ENCODE results near the gene F5. TPM values are rescaled to one million over a fixed set of nuclear protein-coding genes. Genes with fewer than 3 reads are reported as not detected.
A peak's percentile ranks its signal among the peaks of the same experiment; 100 is the strongest.

The F5 gene
- polyA plus RNA-seq (2013, experiment 1 of 2) = 0.05 TPM
- 0.06 TPM for polyA plus RNA-seq (2013, experiment 2 of 2)

DNA sequence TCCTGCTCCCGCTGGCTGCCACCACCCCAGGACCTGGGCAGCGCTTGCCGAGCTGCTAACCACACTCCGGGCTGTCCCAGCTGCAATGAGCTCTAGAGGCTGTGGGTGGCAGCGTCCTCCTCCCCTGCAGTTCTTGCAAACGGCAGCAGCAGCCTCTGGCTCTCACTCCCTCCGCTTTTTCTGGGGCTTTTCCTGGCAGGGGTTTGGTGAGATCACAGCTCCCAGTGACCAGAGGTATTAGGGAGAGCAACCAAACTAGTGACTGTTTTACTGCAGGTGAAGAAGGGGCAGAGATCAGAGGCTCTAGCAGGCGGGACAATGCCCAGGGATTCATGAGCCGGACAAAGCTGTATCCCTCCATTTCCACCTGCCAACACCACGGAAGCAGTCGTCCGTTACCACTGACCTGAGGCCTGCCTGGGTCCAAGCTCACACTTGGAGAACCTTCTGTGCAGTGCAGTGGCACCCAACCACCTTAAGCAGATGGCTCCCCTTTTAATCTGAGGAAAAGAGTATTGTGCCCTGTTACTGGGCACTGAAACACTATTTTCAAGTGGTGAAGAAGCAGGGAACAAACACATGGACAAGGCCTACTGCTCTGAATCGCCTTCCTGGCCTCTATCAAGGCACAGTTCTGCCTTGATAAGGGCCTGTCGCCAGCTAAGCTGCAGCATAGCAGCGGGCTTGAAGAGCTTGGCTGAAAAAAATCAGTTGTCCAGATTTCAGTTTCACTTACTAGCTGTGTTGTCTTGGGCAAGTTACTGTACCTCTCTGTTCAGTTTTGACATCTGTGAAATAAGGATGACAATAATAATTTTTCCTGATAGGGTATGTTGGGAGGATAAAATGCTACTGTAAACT is at the start of gene F5:
TSS of gene F5 (minus strand) at position 87 of the 861 bp plus-strand sequence. CDS start 95 bp downstream, outside the sequence.
- H3K9ac ChIP-seq (ENCODE audit: low read depth, low read length) = no peak within 1 kb of the TSS
- H3K27ac ChIP-seq (ENCODE audit: low read depth, low read length) = no peak within 1 kb of the TSS
- H3K36me3 ChIP-seq (ENCODE audit: insufficient read depth, low read length) = no peaks in the 10 kb centered on the region
- peaks cover 10% of the 10 kb centered on the region; the same call in 1 of the 2 replicates for H3K27me3 ChIP-seq (ENCODE audit: insufficient read depth, low read length)
- no peaks in the 10 kb centered on the region for H3K9me3 ChIP-seq (ENCODE audit: insufficient read depth, low read depth, low read length)
- WGBS = 46% methylated on average over 15 of the region's 15 CpGs
- no peaks in the 10 kb centered on the region for H3K4me1 ChIP-seq (ENCODE audit: insufficient read depth, low read length)
- H3K4me3 ChIP-seq (ENCODE audit: low read length) = peak within 1 kb of the TSS; percentile 27; the same call in 1 of the 2 replicates

DNA sequence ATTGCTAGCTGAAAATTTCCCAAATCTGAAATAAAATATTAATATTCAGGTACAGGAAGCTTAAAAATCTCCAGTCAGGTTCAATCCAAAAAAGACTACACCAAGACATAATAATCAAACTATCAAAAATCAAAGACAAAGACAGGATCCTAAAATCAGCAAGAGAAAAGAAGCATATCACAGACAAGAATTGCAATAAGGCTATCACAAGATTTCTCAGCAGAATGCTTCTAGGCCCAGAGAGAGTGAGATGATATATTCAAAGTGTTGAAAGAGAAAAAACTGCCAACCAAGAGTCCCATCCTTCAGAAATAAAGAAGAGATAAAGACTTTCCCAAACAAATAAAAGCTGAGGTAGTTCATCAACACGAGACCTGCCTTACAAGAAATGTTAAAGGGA is 48.6 kb upstream of the F5 start:
- H3K27ac ChIP-seq (ENCODE audit: low read depth, low read length) = no peak overlapping the region
- H3K4me3 ChIP-seq (ENCODE audit: low read length) = no peak overlapping the region
- peaks cover 20% of the 10 kb centered on the region for H3K9me3 ChIP-seq (ENCODE audit: insufficient read depth, low read depth, low read length)
- no peak overlapping the region for H3K9ac ChIP-seq (ENCODE audit: low read depth, low read length)
- no peaks in the 10 kb centered on the region for H3K27me3 ChIP-seq (ENCODE audit: insufficient read depth, low read length)
- no peaks in the 10 kb centered on the region for H3K36me3 ChIP-seq (ENCODE audit: insufficient read depth, low read length)
- 80% methylated on average over 1 of the region's 1 CpG for WGBS
- no peaks in the 10 kb centered on the region for H3K4me1 ChIP-seq (ENCODE audit: insufficient read depth, low read length)

GRCh38 chr1:169634145-169634544 is 47.9 kb upstream of the F5 start:
- Histone ChIP-seq H3K4me1 (ENCODE audit: insufficient read depth, low read length) (no peaks in the 10 kb centered on the region), H3K4me3 (ENCODE audit: low read length) (no peak overlapping the region), H3K36me3 (ENCODE audit: insufficient read depth, low read length) (no peaks in the 10 kb centered on the region), H3K27ac (ENCODE audit: low read depth, low read length) (no peak overlapping the region), H3K27me3 (ENCODE audit: insufficient read depth, low read length) (no peaks in the 10 kb centered on the region), H3K9me3 (ENCODE audit: insufficient read depth, low read depth, low read length) (peaks cover 20% of the 10 kb centered on the region), H3K9ac (ENCODE audit: low read depth, low read length) (no peak overlapping the region)
- WGBS = 96% methylated on average over 1 of the region's 1 CpG

GRCh38 chr1:169631249-169631648 is 45.0 kb upstream of the F5 start:
- no peak overlapping the region for H3K9ac ChIP-seq (ENCODE audit: low read depth, low read length)
- no peaks in the 10 kb centered on the region for H3K27me3 ChIP-seq (ENCODE audit: insufficient read depth, low read length)
- no peaks in the 10 kb centered on the region for H3K4me1 ChIP-seq (ENCODE audit: insufficient read depth, low read length)
- no peak overlapping the region for H3K27ac ChIP-seq (ENCODE audit: low read depth, low read length)
- peaks cover 18% of the 10 kb centered on the region for H3K9me3 ChIP-seq (ENCODE audit: insufficient read depth, low read depth, low read length)
- WGBS = 97% methylated on average over 3 of the region's 3 CpGs
- H3K36me3 ChIP-seq (ENCODE audit: insufficient read depth, low read length) = no peaks in the 10 kb centered on the region
- no peak overlapping the region for H3K4me3 ChIP-seq (ENCODE audit: low read length)

GRCh38 chr1:169630006-169630405 is 43.7 kb upstream of the F5 start, which contains the start of gene SELP:
SELP (minus strand) TSS chr1:169630124; CDS start chr1:169630074, 50 bp downstream.
- H3K27me3 ChIP-seq (ENCODE audit: insufficient read depth, low read length) = no peaks in the 10 kb centered on the region
- no peaks in the 10 kb centered on the region for H3K36me3 ChIP-seq (ENCODE audit: insufficient read depth, low read length)
- 93% methylated on average over 1 of the region's 1 CpG for WGBS
- no peak within 1 kb of the TSS for H3K4me3 ChIP-seq (ENCODE audit: low read length)
- H3K27ac ChIP-seq (ENCODE audit: low read depth, low read length) = no peak within 1 kb of the TSS
- no peak within 1 kb of the TSS for H3K9ac ChIP-seq (ENCODE audit: low read depth, low read length)
- H3K9me3 ChIP-seq (ENCODE audit: insufficient read depth, low read depth, low read length) = peaks cover 10% of the 10 kb centered on the region
- no peaks in the 10 kb centered on the region for H3K4me1 ChIP-seq (ENCODE audit: insufficient read depth, low read length)

DNA sequence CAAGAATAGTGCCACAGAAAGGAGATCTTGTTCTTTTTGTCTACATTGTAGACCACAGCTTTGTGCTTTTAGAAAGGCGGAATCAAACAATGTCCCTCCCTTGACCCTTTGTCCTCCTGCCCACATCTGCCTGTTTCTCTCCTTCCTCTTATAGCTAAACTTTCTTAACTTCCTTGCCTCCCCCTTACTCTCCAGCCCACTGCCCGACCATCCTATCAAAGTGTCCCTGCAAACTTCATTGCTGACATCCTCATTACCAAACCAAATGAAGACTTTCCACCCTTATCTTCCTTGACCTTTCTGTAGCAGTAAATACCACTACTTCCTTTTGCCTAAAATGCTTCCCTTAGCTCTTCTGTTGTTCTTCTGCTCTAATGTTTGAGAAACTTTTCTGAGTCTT is 38.6 kb upstream of the F5 start:
- Histone ChIP-seq H3K9ac (ENCODE audit: low read depth, low read length) (no peak overlapping the region), H3K4me1 (ENCODE audit: insufficient read depth, low read length) (no peaks in the 10 kb centered on the region), H3K27ac (ENCODE audit: low read depth, low read length) (no peak overlapping the region), H3K9me3 (ENCODE audit: insufficient read depth, low read depth, low read length) (no peaks in the 10 kb centered on the region), H3K36me3 (ENCODE audit: insufficient read depth, low read length) (no peaks in the 10 kb centered on the region), H3K4me3 (ENCODE audit: low read length) (no peak overlapping the region), H3K27me3 (ENCODE audit: insufficient read depth, low read length) (no peaks in the 10 kb centered on the region)
- 87% methylated on average over 2 of the region's 2 CpGs for WGBS

- H3K27me3 ChIP-seq (ENCODE audit: insufficient read depth, low read length) = no peaks in the 10 kb centered on the region
These were observed 37.8 kb upstream of the F5 start for GRCh38 chr1:169624122-169624521.

GRCh38 chr1:169623132-169623926 is 37.0 kb upstream of the F5 start:
- H3K36me3 ChIP-seq (ENCODE audit: insufficient read depth, low read length) = no peaks in the 10 kb centered on the region
- 96% methylated on average over 6 of the region's 6 CpGs for WGBS
- H3K27ac ChIP-seq (ENCODE audit: low read depth, low read length) = no peak overlapping the region
- no peak overlapping the region for H3K4me3 ChIP-seq (ENCODE audit: low read length)
- H3K9me3 ChIP-seq (ENCODE audit: insufficient read depth, low read depth, low read length) = no peaks in the 10 kb centered on the region
- no peaks in the 10 kb centered on the region for H3K4me1 ChIP-seq (ENCODE audit: insufficient read depth, low read length)
- H3K9ac ChIP-seq (ENCODE audit: low read depth, low read length) = no peak overlapping the region
- no peaks in the 10 kb centered on the region for H3K27me3 ChIP-seq (ENCODE audit: insufficient read depth, low read length)

More at GRCh38 chr1:169624122-169624521, 37.8 kb upstream of the F5 start:
- Histone ChIP-seq H3K9me3 (ENCODE audit: insufficient read depth, low read depth, low read length) (no peaks in the 10 kb centered on the region), H3K4me1 (ENCODE audit: insufficient read depth, low read length) (no peaks in the 10 kb centered on the region), H3K27ac (ENCODE audit: low read depth, low read length) (no peak overlapping the region), H3K4me3 (ENCODE audit: low read length) (no peak overlapping the region), H3K36me3 (ENCODE audit: insufficient read depth, low read length) (no peaks in the 10 kb centered on the region), H3K9ac (ENCODE audit: low read depth, low read length) (no peak overlapping the region)

GRCh38 chr1:169620565-169620964 is 34.3 kb upstream of the F5 start:
- Histone ChIP-seq H3K9ac (ENCODE audit: low read depth, low read length) (no peak overlapping the region), H3K27me3 (ENCODE audit: insufficient read depth, low read length) (no peaks in the 10 kb centered on the region), H3K4me1 (ENCODE audit: insufficient read depth, low read length) (no peaks in the 10 kb centered on the region), H3K9me3 (ENCODE audit: insufficient read depth, low read depth, low read length) (no peaks in the 10 kb centered on the region), H3K4me3 (ENCODE audit: low read length) (no peak overlapping the region), H3K27ac (ENCODE audit: low read depth, low read length) (no peak overlapping the region), H3K36me3 (ENCODE audit: insufficient read depth, low read length) (no peaks in the 10 kb centered on the region)
- 95% methylated on average over 8 of the region's 8 CpGs for WGBS

- H3K27me3 ChIP-seq (ENCODE audit: insufficient read depth, low read length) = no peaks in the 10 kb centered on the region; the same call in 1 of the 2 replicates
These were observed 32.1 kb upstream of the F5 start for GRCh38 chr1:169618367-169618766.

DNA sequence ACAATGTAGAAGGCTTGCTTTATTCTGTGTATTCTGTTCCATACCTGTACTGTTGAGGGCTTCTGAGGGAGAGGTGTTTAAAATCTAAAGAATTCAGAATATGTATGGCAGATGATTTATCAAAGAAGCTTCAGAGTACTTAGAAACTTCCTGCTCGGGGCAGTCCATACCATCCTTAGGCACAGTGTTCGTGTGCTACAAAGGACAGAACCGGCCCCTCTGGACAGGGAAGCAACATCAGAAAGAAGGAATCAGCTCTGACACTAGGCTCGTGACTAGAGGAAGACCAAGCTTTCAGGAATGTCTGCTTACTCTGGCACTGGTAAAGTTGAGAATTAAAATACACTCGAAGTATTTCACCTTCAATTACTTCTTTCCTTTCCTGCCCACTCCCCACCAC is 29.5 kb upstream of the F5 start:
- Histone ChIP-seq H3K4me1 (ENCODE audit: insufficient read depth, low read length) (no peaks in the 10 kb centered on the region), H3K36me3 (ENCODE audit: insufficient read depth, low read length) (no peaks in the 10 kb centered on the region), H3K27me3 (ENCODE audit: insufficient read depth, low read length) (no peaks in the 10 kb centered on the region; the same call in 1 of the 2 replicates), H3K4me3 (ENCODE audit: low read length) (no peak overlapping the region), H3K9me3 (ENCODE audit: insufficient read depth, low read depth, low read length) (no peaks in the 10 kb centered on the region), H3K9ac (ENCODE audit: low read depth, low read length) (no peak overlapping the region), H3K27ac (ENCODE audit: low read depth, low read length) (no peak overlapping the region)
- WGBS = 91% methylated on average over 5 of the region's 5 CpGs

More at GRCh38 chr1:169618367-169618766, 32.1 kb upstream of the F5 start:
- Histone ChIP-seq H3K27ac (ENCODE audit: low read depth, low read length) (no peak overlapping the region), H3K9me3 (ENCODE audit: insufficient read depth, low read depth, low read length) (no peaks in the 10 kb centered on the region), H3K36me3 (ENCODE audit: insufficient read depth, low read length) (no peaks in the 10 kb centered on the region), H3K9ac (ENCODE audit: low read depth, low read length) (no peak overlapping the region), H3K4me1 (ENCODE audit: insufficient read depth, low read length) (no peaks in the 10 kb centered on the region), H3K4me3 (ENCODE audit: low read length) (no peak overlapping the region)
- 95% methylated on average over 2 of the region's 2 CpGs for WGBS
